ENCODE results near the gene FGF11.
"Not testable (repeated sequence)": the region's sequence is repeated elsewhere in the genome, so short reads cannot be mapped to it uniquely, and the experiment has no call there.

The FGF11 gene

DNA sequence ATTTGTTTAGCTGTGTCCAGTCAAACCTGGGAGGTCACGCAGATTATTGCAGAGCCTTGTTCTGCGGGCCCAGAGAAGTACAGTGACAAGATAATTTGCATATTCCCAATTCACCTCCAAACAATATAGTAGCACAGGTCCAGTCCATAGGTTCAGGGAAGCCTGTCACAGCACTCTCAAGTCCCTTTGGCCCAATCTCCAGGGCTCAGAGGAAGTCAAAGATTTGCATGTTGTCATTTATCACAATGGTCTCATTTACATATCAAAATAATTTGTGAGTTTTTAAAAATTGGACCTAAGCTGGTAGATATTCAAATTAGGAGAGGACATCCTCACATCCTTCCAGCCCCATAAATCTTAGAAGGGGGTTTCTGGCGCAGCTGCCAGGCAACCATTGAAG is 28.2 kb downstream of the FGF11 start:
- TF ChIP-seq, protein P1, sequence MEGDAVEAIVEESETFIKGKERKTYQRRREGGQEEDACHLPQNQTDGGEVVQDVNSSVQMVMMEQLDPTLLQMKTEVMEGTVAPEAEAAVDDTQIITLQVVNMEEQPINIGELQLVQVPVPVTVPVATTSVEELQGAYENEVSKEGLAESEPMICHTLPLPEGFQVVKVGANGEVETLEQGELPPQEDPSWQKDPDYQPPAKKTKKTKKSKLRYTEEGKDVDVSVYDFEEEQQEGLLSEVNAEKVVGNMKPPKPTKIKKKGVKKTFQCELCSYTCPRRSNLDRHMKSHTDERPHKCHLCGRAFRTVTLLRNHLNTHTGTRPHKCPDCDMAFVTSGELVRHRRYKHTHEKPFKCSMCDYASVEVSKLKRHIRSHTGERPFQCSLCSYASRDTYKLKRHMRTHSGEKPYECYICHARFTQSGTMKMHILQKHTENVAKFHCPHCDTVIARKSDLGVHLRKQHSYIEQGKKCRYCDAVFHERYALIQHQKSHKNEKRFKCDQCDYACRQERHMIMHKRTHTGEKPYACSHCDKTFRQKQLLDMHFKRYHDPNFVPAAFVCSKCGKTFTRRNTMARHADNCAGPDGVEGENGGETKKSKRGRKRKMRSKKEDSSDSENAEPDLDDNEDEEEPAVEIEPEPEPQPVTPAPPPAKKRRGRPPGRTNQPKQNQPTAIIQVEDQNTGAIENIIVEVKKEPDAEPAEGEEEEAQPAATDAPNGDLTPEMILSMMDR (conservative IDR thresholded peaks at IDR 0.05; ENCODE audit: low read depth, low read length): no peak
- DNase-seq (ENCODE audit: low read depth): no peak
- no peak overlapping the region for H3K4me3 ChIP-seq (ENCODE audit: low read depth, low read length)

DNA sequence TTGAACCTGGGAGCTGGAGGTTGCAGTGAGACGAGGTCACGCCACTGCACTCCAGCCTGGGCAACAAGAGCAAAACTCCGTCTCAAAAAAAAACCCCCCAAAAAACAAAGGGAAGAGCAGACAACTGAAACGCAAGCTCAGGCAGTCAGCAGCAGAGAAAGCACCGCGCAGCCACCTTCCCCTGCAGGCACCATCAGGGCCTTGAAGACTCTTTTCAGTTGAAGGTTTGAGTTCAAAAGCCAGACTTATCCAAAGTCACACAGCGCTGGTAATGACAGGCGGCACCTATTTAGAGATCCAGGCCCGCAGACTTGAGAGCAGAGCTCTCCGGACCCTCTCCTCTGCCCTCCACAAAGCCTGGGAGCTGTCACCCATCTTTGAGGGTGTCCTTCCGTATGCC is 29.0 kb downstream of the FGF11 start:
- TF ChIP-seq, protein P1 (conservative IDR thresholded peaks at IDR 0.05; ENCODE audit: low read depth, low read length): no peak
- no peak for DNase-seq (ENCODE audit: low read depth)
- H3K4me3 ChIP-seq (ENCODE audit: low read depth, low read length): no peak overlapping the region

DNA sequence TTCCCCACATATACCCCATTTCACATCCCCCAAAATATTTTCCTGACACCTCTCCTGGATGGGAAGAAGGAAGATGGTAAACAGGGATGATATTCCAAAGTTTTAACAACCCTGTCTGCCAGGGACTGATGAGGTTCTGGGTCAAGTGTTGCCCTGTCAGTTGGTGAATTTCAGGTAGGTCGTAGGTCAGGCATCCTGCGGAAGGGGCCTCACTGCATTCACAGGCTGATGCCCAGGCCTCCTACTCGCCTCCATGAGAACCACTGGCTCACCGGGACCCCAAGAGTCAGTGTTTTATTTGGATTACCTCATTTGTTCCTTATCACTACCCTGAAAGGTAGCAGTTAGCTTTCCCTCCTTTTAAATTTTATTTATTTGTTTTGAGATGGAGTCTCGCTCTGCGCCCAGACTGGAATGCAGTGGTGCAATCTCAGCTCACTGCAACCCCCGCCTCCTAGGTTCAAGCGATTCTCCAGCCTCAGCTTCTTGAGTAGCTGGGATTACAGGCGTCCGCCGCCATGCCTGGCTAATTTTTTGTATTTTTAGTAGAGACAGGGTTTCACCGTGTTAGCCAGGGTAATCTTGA is 29.6 kb downstream of the FGF11 start:
- peak; percentile 47 for DNase-seq (ENCODE audit: low read depth)
- TF ChIP-seq, protein P1 (conservative IDR thresholded peaks at IDR 0.05; ENCODE audit: low read depth, low read length): no peak
- no peak overlapping the region for H3K4me3 ChIP-seq (ENCODE audit: low read depth, low read length)

DNA sequence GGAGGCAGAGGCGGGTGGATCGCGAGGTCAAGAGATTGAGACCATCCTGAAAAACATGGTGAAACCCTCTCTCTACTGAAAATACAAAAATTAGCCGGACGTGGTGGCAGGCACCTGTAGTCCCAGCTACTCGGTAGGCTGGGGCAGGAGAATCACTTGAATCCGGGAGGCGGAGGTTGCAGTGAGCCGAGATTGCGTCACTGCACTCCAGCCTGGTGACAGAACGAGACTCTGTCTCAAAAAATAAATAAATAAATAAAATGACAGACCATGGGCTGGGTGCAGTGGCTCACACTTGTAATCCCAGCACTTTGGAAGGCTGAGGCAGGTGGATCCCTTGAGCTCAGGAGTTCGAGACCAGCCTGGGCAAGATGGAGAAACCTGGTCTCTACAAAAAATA is 30.5 kb downstream of the FGF11 start:
- not testable (repeated sequence) for DNase-seq (ENCODE audit: low read depth); H3K4me3 ChIP-seq (ENCODE audit: low read depth, low read length)

DNA sequence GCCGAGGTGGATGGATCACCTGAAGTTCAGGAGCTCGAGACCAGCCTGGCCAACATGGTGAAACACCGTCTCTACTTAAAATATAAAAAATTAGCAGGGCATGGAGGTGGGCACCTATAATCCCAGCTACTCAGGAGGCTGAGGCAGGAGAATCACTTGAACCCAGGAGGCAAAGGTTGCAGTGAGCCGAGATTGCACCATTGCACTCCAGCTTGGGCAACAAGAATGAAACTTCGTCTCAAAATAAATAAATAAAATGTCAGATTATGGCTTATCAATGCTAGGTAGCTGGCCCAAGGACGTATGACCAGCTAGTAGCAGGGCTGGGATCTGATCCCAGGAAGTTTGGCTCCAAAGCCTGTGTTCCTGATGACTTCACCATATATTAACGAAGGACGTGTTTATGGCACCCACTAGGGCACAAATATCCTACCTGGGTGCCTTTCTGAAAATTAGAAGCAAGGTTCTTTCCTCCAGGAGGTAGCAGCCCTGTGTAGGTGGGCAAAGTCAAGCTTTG is 31.2 kb downstream of the FGF11 start:
- not testable (repeated sequence) for DNase-seq (ENCODE audit: low read depth); H3K4me3 ChIP-seq (ENCODE audit: low read depth, low read length)

DNA sequence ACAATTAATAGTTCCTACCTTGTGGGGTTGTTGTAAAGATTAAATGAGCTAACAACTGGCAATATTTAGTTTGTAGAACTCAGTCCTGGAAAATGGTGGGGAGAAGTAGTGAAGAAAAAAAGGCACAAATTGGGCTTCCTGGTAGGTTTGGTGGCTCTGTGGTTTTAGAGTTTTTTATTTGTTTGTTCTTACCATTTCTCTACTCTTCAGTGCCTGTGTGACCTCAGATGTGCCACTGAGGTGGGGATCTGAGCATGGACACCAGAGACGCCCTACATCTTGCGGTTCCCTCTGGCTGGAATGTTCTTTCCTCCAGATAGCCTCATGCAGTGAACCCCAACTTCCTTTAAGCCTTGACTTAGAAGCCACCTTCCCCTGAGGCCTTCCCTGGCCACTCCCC is 32.4 kb downstream of the FGF11 start:
- TF ChIP-seq, protein P1 (conservative IDR thresholded peaks at IDR 0.05; ENCODE audit: low read depth, low read length): no peak
- no peak overlapping the region for H3K4me3 ChIP-seq (ENCODE audit: low read depth, low read length)
- DNase-seq (ENCODE audit: low read depth): no peak

DNA sequence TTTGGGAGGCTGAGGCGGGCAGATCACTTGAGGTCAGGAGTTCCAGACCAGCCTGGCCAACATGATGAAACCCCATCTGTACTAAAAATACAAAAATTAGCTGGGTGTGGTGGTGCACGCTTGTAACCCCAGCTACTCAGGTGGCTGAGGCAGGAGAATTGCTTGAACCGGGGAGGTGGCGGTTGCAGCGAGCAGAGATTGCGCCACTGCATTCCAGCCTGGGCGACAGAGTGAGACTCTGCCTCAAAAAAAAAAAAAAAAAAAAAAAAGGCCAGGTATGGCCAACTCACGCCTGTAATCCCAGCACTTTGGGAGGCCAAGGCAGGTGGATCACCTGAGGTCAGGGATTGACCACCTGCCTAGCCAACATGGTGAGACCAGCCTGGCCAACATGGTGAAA is 35.5 kb downstream of the FGF11 start:
- not testable (repeated sequence) for H3K4me3 ChIP-seq (ENCODE audit: low read depth, low read length); DNase-seq (ENCODE audit: low read depth)

DNA sequence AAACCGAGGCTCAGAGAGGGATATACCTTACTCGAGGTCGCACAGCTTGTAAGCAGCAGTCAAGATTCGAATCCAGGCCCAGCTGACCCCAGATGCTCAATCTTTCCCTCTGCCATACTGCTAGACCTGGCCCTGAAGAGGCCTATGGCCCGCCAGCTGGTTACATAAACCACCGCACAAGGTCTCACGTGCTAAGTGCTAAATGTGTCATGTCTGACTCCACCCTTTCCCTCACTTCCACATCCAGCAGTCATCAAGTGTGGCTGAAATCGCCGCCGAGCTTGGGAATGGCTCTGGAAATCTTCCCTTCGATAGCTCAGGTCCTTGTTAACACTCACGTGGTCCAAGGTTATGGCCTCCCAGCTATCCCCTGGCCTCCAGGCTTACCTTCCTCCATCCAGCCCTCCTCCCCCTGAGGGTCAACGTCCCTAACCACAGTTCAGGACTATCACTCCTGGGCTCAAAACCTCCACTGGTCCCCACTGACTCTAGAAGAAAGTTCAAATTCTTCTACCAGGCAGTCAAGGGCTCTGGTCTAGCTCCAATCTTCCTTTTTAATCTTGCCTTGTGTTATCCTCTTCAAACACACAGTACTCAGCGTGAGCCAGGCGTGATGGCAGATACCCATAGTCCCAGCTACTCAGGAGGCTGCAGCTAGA is 36.6 kb downstream of the FGF11 start:
- H3K4me3 ChIP-seq (ENCODE audit: low read depth, low read length): no peak overlapping the region
- DNase-seq (ENCODE audit: low read depth): no peak
- TF ChIP-seq, protein P1 (conservative IDR thresholded peaks at IDR 0.05; ENCODE audit: low read depth, low read length): no peak
